ENCODE data around the gene C9orf57. TPM values are rescaled to one million over a fixed set of nuclear protein-coding genes. Genes with fewer than 3 reads are reported as not detected.

Gene C9orf57
- total and polyA plus RNA-seq, 3 experiments from 2014 or later: not detected

- no peak overlapping the region for H3K4me3 ChIP-seq (ENCODE audit: low read length)
- H3K27ac ChIP-seq (ENCODE audit: low read depth, low read length): no peak overlapping the region
- Mint-ChIP-seq H3K4me1 (no peaks in the 10 kb centered on the region), H3K27ac (no peak overlapping the region), H3K9me3 (no peaks in the 10 kb centered on the region), H3K4me3 (no peak overlapping the region), H3K27me3 (peaks cover 10 to 18% of the 10 kb centered on the region in 2 donors), H3K36me3 (no peaks in the 10 kb centered on the region)
- H3K9me3 ChIP-seq (ENCODE audit: low read length): no peaks in the 10 kb centered on the region
- ChIA-PET POLR2A (no interaction called here), CTCF (interaction anchor here (1.2 kb wide), 1 partner anchor 27 kb away, joined by 3 read pairs; no protein-coding TSS in a partner anchor)
- no peaks in the 10 kb centered on the region for H3K36me3 ChIP-seq (ENCODE audit: insufficient read depth, low read length)
- no peaks in the 10 kb centered on the region for H3K27me3 ChIP-seq (ENCODE audit: insufficient read depth, low read length, poor library complexity, severe bottlenecking)
- DNase-seq: no peak
- H3K4me1 ChIP-seq (ENCODE audit: insufficient read depth, low read length): no peaks in the 10 kb centered on the region
These were observed 8.3 kb downstream of the C9orf57 start for GRCh38 chr9:72052122-72052521.

GRCh38 chr9:72048850-72049249, 11.6 kb downstream of the C9orf57 start:
- H3K27ac Mint-ChIP-seq: no peak overlapping the region
- POLR2A ChIA-PET: no interaction called here
- DNase-seq: no peak
- H3K27me3 ChIP-seq (ENCODE audit: insufficient read depth, low read length, poor library complexity, severe bottlenecking): no peaks in the 10 kb centered on the region
- H3K4me1 ChIP-seq (ENCODE audit: insufficient read depth, low read length): no peaks in the 10 kb centered on the region
- no peak overlapping the region for H3K27ac ChIP-seq (ENCODE audit: low read depth, low read length)
- no peaks in the 10 kb centered on the region for H3K9me3 Mint-ChIP-seq
- H3K36me3 ChIP-seq (ENCODE audit: insufficient read depth, low read length): no peaks in the 10 kb centered on the region
- H3K9me3 ChIP-seq (ENCODE audit: low read length): no peaks in the 10 kb centered on the region
- no peak overlapping the region for H3K4me3 ChIP-seq (ENCODE audit: low read length)
- H3K27me3 Mint-ChIP-seq: peaks cover 8 to 24% of the 10 kb centered on the region in 2 donors
- no peaks in the 10 kb centered on the region for H3K36me3 Mint-ChIP-seq
- H3K4me1 Mint-ChIP-seq: no peaks in the 10 kb centered on the region
- CTCF ChIA-PET: interaction anchor here (4.3 kb wide), 1 partner anchor 10 kb away, joined by 25 read pairs; no protein-coding TSS in a partner anchor
- H3K4me3 Mint-ChIP-seq: no peak overlapping the region

- ChIA-PET POLR2A (no interaction called here), CTCF (interaction anchor here (1.0 to 4.3 kb wide), 2 partner anchors 8 to 22 kb away, joined by 6 to 25 read pairs; no protein-coding TSS in a partner anchor)
- no peak overlapping the region for H3K4me3 ChIP-seq (ENCODE audit: low read length)
- Mint-ChIP-seq H3K27me3 (peaks cover 12 to 16% of the 10 kb centered on the region in 2 donors), H3K4me1 (no peaks in the 10 kb centered on the region), H3K9me3 (no peaks in the 10 kb centered on the region), H3K36me3 (no peaks in the 10 kb centered on the region), H3K4me3 (no peak overlapping the region), H3K27ac (peak overlapping the region in 1 of 8 donors; percentile 16)
- no peaks in the 10 kb centered on the region for H3K36me3 ChIP-seq (ENCODE audit: insufficient read depth, low read length)
- no peak overlapping the region for H3K27ac ChIP-seq (ENCODE audit: low read depth, low read length)
- no peaks in the 10 kb centered on the region for H3K4me1 ChIP-seq (ENCODE audit: insufficient read depth, low read length)
- H3K27me3 ChIP-seq (ENCODE audit: insufficient read depth, low read length, poor library complexity, severe bottlenecking): no peaks in the 10 kb centered on the region
- no peaks in the 10 kb centered on the region for H3K9me3 ChIP-seq (ENCODE audit: low read length)
- DNase-seq: no peak
These were observed 13.6 kb downstream of the C9orf57 start for GRCh38 chr9:72046630-72047456.

GRCh38 chr9:72044095-72044494, 16.3 kb downstream of the C9orf57 start:
- Histone ChIP-seq H3K36me3 (ENCODE audit: insufficient read depth, low read length) (no peaks in the 10 kb centered on the region), H3K27ac (ENCODE audit: low read depth, low read length) (no peak overlapping the region), H3K4me3 (ENCODE audit: low read length) (no peak overlapping the region), H3K27me3 (ENCODE audit: insufficient read depth, low read length, poor library complexity, severe bottlenecking) (no peaks in the 10 kb centered on the region), H3K9me3 (ENCODE audit: low read length) (no peaks in the 10 kb centered on the region), H3K4me1 (ENCODE audit: insufficient read depth, low read length) (no peaks in the 10 kb centered on the region)
- H3K4me3 Mint-ChIP-seq: no peak overlapping the region
- H3K36me3 Mint-ChIP-seq: no peaks in the 10 kb centered on the region
- H3K9me3 Mint-ChIP-seq: no peaks in the 10 kb centered on the region
- ChIA-PET CTCF (no interaction called here), POLR2A (no interaction called here)
- peaks cover 14 to 15% of the 10 kb centered on the region in 2 donors for H3K27me3 Mint-ChIP-seq
- DNase-seq: no peak
- peak overlapping the region in 1 of 8 donors; percentile 52 for H3K27ac Mint-ChIP-seq
- peaks cover 3 to 4% (median 3%) of the 10 kb centered on the region in 3 donors for H3K4me1 Mint-ChIP-seq

DNA sequence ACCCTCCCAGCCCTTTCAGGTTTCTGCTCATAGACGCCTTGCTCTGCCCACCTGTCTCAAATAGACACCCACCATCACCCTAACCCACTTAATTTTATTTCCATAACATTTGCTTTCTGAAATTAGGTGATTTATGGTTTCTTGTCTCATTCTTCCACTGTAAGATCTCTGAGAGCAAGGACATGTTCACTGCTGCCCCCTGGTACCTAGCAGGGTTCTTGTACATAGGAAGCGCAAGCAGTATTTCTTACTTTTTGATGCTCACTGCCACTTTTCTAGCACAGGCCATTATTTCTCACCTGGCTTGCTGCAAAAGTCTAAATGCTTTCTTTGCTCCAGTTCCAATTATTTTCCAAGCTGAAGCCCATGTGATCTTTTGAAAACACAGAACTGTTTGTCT, 16.8 kb downstream of the C9orf57 start:
- no peak overlapping the region for H3K4me3 ChIP-seq (ENCODE audit: low read length)
- Mint-ChIP-seq H3K9me3 (no peaks in the 10 kb centered on the region), H3K27ac (no peak overlapping the region), H3K36me3 (no peaks in the 10 kb centered on the region), H3K27me3 (peaks cover 14% of the 10 kb centered on the region in 2 donors), H3K4me1 (peaks cover 5 to 6% (median 6%) of the 10 kb centered on the region in 3 donors), H3K4me3 (no peak overlapping the region)
- DNase-seq: no peak
- H3K9me3 ChIP-seq (ENCODE audit: low read length): no peaks in the 10 kb centered on the region
- no peaks in the 10 kb centered on the region for H3K36me3 ChIP-seq (ENCODE audit: insufficient read depth, low read length)
- ChIA-PET CTCF (no interaction called here), POLR2A (no interaction called here)
- H3K27ac ChIP-seq (ENCODE audit: low read depth, low read length): no peak overlapping the region
- no peaks in the 10 kb centered on the region for H3K27me3 ChIP-seq (ENCODE audit: insufficient read depth, low read length, poor library complexity, severe bottlenecking)
- H3K4me1 ChIP-seq (ENCODE audit: insufficient read depth, low read length): no peaks in the 10 kb centered on the region

DNA sequence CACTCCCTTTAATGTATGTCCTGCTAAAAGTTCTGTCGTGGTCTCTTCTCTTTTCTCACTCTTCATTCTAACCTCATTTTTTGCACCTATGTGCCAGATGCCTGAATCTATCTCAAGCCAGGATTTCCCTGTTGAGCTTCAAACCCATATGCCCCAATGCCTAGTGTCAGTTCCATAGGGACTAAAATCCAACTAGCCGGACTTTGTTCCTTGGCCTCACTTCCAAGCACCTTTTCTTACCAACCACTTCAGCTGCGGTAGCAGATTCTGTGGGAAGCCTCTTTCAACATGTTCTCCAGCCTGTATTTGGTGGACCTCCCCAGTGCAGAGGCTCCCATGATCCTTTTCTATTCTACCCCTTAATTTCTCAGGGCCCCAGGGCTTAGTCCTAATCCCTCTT, 17.5 kb downstream of the C9orf57 start:
- H3K36me3 Mint-ChIP-seq: no peaks in the 10 kb centered on the region

DNA sequence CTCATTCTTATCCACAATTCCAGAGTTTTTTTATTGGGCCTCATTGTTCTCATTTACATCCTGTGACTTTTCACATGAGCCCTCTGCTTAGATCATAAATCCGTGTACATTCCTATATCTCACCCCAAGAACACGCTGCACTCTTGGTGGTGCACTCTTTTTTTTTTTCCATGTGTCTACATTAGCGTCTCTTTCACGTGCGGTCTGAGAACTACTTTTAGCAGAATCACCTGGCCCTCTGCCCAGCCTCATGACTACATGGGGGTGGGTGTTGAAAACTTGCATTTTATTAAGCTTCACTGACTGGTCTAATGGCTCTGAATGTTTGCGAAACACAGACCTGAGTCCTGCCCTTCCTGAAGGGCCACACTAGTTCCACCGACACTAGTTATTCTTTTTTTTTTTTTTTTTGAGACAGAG, 18.6 kb downstream of the C9orf57 start:
- Histone ChIP-seq H3K9me3 (ENCODE audit: low read length) (no peaks in the 10 kb centered on the region), H3K36me3 (ENCODE audit: insufficient read depth, low read length) (no peaks in the 10 kb centered on the region), H3K27me3 (ENCODE audit: insufficient read depth, low read length, poor library complexity, severe bottlenecking) (no peaks in the 10 kb centered on the region), H3K27ac (ENCODE audit: low read depth, low read length) (no peak overlapping the region), H3K4me3 (ENCODE audit: low read length) (no peak overlapping the region), H3K4me1 (ENCODE audit: insufficient read depth, low read length) (no peaks in the 10 kb centered on the region)
- H3K36me3 Mint-ChIP-seq: no peaks in the 10 kb centered on the region
- no peak for DNase-seq
- no peaks in the 10 kb centered on the region for H3K9me3 Mint-ChIP-seq
- peaks cover 8 to 11% of the 10 kb centered on the region in 2 donors for H3K27me3 Mint-ChIP-seq
- no peak overlapping the region for H3K27ac Mint-ChIP-seq
- no peak overlapping the region for H3K4me3 Mint-ChIP-seq
- ChIA-PET CTCF (no interaction called here), POLR2A (no interaction called here)
- peaks cover 5 to 6% (median 6%) of the 10 kb centered on the region in 3 donors for H3K4me1 Mint-ChIP-seq

More for the DNA sequence above, 17.5 kb downstream of the C9orf57 start:
- Histone ChIP-seq H3K36me3 (ENCODE audit: insufficient read depth, low read length) (no peaks in the 10 kb centered on the region), H3K4me1 (ENCODE audit: insufficient read depth, low read length) (no peaks in the 10 kb centered on the region), H3K27me3 (ENCODE audit: insufficient read depth, low read length, poor library complexity, severe bottlenecking) (no peaks in the 10 kb centered on the region), H3K27ac (ENCODE audit: low read depth, low read length) (no peak overlapping the region), H3K4me3 (ENCODE audit: low read length) (no peak overlapping the region), H3K9me3 (ENCODE audit: low read length) (no peaks in the 10 kb centered on the region)
- no peak overlapping the region for H3K27ac Mint-ChIP-seq
- ChIA-PET POLR2A (no interaction called here), CTCF (no interaction called here)
- peaks cover 5 to 6% (median 6%) of the 10 kb centered on the region in 3 donors for H3K4me1 Mint-ChIP-seq
- no peak for DNase-seq
- no peaks in the 10 kb centered on the region for H3K9me3 Mint-ChIP-seq
- H3K27me3 Mint-ChIP-seq: peaks cover 11 to 14% of the 10 kb centered on the region in 2 donors
- H3K4me3 Mint-ChIP-seq: no peak overlapping the region

DNA sequence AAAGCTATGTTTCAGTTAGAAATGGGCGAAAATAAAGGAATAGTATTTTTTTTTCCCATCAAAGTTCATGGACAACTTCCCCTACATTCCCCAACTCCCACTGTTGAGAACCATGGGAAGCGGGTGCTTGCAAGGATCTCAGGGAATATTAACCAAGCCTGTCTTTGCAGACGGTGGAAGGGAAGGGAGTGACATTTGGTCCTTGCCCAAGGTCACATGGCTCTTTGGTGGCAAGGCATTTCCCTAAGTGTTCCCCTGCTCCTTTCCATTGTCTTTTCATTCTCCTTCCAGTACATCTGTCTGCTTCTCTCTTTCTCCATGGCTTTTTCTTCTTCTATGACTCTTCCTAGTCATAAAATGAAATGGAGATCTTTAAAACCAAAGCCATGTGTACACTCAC, 19.0 kb downstream of the C9orf57 start:
- H3K27ac Mint-ChIP-seq: no peak overlapping the region
- H3K4me1 Mint-ChIP-seq: peaks cover 5 to 6% (median 6%) of the 10 kb centered on the region in 3 donors
- no peak for DNase-seq
- H3K36me3 ChIP-seq (ENCODE audit: insufficient read depth, low read length): no peaks in the 10 kb centered on the region
- ChIA-PET CTCF (interaction anchor here (6.4 kb wide), 1 partner anchor 16 kb away, joined by 45 read pairs; no protein-coding TSS in a partner anchor), POLR2A (no interaction called here)
- H3K4me3 ChIP-seq (ENCODE audit: low read length): no peak overlapping the region
- H3K9me3 ChIP-seq (ENCODE audit: low read length): no peaks in the 10 kb centered on the region
- H3K36me3 Mint-ChIP-seq: no peaks in the 10 kb centered on the region
- H3K27me3 Mint-ChIP-seq: peaks cover 8 to 11% of the 10 kb centered on the region in 2 donors
- H3K9me3 Mint-ChIP-seq: no peaks in the 10 kb centered on the region
- no peaks in the 10 kb centered on the region for H3K27me3 ChIP-seq (ENCODE audit: insufficient read depth, low read length, poor library complexity, severe bottlenecking)
- no peak overlapping the region for H3K4me3 Mint-ChIP-seq
- no peaks in the 10 kb centered on the region for H3K4me1 ChIP-seq (ENCODE audit: insufficient read depth, low read length)
- H3K27ac ChIP-seq (ENCODE audit: low read depth, low read length): no peak overlapping the region
